ENCODE results near the gene ZBP1.

DNA sequence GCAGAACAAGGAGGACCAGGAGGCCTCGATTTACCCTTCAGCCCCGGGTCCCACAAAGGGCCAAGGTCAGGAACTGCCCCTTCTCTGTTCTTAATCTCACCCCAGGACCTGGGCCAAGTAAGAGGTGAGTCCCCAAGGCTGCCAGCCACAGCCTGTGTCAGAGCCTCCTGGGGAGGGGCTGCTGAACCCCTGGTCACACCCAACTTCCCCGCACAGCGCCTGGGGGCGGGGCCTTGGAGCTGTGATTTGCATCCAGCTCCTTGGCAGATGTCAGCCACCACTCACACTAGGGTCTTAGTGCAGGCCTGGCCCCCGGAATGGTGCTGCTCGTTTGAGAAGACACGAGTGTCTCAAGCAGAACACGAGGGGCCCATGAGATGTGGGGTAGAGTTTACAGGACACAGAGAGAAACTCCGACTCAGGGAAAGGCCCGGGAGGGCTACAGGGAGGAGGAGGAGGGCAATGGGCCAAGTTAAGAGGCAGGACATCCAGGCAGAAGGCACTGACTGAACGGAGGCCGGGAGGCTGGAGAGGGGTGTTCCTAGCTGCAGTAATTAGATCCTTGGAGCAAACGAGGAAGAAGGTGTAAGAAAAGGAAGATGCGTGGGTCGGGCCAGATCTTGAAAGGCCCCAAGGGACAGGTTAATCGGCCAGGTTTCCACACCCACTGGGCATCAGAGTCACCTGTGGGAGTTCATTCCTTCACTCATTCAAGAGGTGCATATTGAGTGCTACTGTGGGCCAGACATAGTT is 26.9 kb downstream of the ZBP1 start:
- TF ChIP-seq POLR2A (IDR thresholded peaks at IDR 0.05): no peak
- no peak for TF ChIP-seq CTCF (IDR thresholded peaks at IDR 0.05)
- TF ChIP-seq EP300 (IDR thresholded peaks at IDR 0.05): no peak
